GM11168 (cell line): ENCODE results near the gene EVPL.
"Not testable (repeated sequence)": the region's sequence is repeated elsewhere in the genome, so short reads cannot be mapped to it uniquely, and the experiment has no call there.

Experiments
- in situ Hi-C: fragments of 300-500 bp; cut with MboI; formaldehyde crosslinking; loops from one replicate; pipeline ENCODE4 v1.12.0; 2022; ENCODE audit warnings: low sequenced_read_pairs; ENCODE audit not compliant: unreplicated experiment

Gene EVPL

GRCh38 chr17:75976175-75976848 is 50.8 kb downstream of the EVPL start:
- in situ Hi-C loops = no loop called here

- in situ Hi-C loops = no loop called here
These were observed 51.3 kb downstream of the EVPL start for GRCh38 chr17:75975757-75976174.

- in situ Hi-C loops = not testable (repeated sequence)
These were observed 51.9 kb downstream of the EVPL start for GRCh38 chr17:75975187-75975586.

- in situ Hi-C loops = no loop called here
These were observed 56.5 kb downstream of the EVPL start for GRCh38 chr17:75970626-75971025.

GRCh38 chr17:75970011-75970523 is 57.0 kb downstream of the EVPL start:
- in situ Hi-C loops = no loop called here

- in situ Hi-C loops = not testable (repeated sequence)
These were observed 58.1 kb downstream of the EVPL start for GRCh38 chr17:75969044-75969443.

GRCh38 chr17:75965468-75965867 is 61.6 kb downstream of the EVPL start:
- in situ Hi-C loops = no loop called here

- in situ Hi-C loops = no loop called here
These were observed 67.1 kb downstream of the EVPL start for GRCh38 chr17:75959839-75960511.

- in situ Hi-C loops = no loop called here
These were observed 67.9 kb downstream of the EVPL start for GRCh38 chr17:75959051-75959838.
